NT2/D1 (cell line): ENCODE measurements around the gene SPSB3.

Experiments used
- SUZ12 ChIP-seq: IDR thresholded peaks from 2 replicates; pipeline ENCODE4 v1.6.1; 2011; ENCODE audit not compliant: insufficient read length, insufficient read depth; ENCODE audit errors: extremely low read depth
- YY1 ChIP-seq: IDR thresholded peaks from 2 replicates; pipeline ENCODE4 v1.6.1; 2011; ENCODE audit not compliant: insufficient read length, insufficient read depth
- ZNF274 ChIP-seq: IDR thresholded peaks from 2 replicates; pipeline ENCODE4 v1.6.1; 2011; ENCODE audit warnings: mild to moderate bottlenecking, low read depth, low read length

- TF ChIP-seq SUZ12 (no peak), YY1 (no peak), ZNF274 (no peak)
Observed at GRCh38 chr16:1782408-1783264, at the start of gene SPSB3, which contains the start of gene NUBP2.
